HG02870 (cell line): ENCODE measurements around the gene OSBPL7.
"Not testable (repeated sequence)": the region's sequence is repeated elsewhere in the genome, so short reads cannot be mapped to it uniquely, and the experiment has no call there.

Source experiments
- ATAC-seq: cut with Tn5 transposase; IDR thresholded peaks from one replicate; pipeline ENCODE4 v1.9.1; 2021; ENCODE audit warnings: mild to moderate bottlenecking, moderate library complexity; ENCODE audit not compliant: unreplicated experiment

The OSBPL7 gene

GRCh38 chr17:47774987-47775580, 46.5 kb downstream of the OSBPL7 start:
- no peak for ATAC-seq

- no peak for ATAC-seq
Observed at GRCh38 chr17:47774331-47774730, 47.3 kb downstream of the OSBPL7 start.

DNA sequence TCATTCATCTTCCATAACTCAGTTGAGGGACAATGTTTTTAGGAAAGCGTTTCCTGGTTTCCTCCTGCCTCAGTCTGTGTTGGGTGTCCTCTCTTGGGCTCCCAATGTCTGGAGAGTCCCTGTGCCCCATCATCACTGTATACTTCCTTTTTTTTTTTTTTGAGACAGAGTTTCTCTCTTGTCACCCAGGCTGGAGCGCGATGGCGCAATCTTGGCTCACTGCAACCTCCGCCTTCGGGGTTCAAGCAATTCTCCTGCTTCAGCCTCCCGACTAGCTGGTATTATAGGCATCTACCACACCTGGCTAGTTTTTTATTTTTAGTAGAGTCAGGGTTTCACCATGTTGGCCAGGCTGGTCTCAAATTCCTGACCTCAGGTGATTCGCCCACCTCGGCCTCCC, 47.9 kb downstream of the OSBPL7 start:
- ATAC-seq: not testable (repeated sequence)

GRCh38 chr17:47763913-47764582, 57.5 kb downstream of the OSBPL7 start:
- no peak for ATAC-seq

DNA sequence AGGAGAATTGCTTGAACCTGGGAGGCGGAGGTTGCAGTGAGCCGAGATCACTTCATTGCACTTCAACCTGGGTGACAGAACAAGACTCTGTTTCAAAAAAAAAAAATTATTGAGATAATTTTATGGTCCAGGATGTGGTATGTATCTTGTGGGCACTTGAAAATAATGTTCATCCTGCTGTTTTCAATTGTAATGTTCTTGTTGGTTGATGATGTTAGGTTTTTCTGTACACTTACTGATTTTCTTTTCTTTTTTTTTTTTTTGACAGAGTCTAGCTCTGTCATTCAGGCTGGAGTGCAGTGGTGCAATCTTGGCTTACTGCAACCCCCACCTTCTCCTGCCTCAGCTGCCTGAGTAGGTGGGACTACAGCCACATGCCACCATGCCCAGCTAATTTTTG, 58.9 kb downstream of the OSBPL7 start:
- ATAC-seq: no peak

DNA sequence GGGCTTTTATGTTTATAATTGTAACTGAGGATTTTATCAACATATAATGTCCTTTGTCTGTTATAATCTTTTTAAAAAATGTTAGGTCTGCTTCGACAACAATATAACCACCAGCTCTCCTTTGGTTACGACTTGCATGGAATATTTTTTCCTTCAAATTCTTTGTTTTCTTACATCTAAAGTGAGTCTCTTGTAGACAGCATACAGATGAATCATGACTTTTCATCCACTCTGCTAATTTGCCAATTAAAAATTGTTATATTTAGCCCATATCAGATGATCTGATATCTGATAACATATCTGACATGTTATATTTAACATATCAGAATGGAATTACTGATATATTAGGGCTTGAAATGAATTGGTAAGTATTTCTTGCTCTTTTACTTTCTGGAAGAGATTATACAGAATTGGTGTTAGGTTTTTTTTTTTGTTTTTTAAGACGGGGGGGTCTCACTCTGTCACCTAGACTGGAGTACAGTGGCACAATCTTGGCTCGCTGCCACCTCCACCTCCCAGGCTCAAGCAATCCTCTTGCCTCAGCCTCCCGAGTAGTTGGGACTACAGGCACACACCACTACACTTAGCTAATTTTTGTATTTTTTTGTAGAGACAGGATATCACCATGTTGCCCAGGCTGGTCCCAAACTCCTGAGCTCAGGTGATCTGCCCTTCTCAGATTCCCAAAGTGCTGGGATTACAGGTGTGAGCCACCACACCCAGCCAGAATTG, 61.0 kb downstream of the OSBPL7 start:
- no peak for ATAC-seq

- no peak for ATAC-seq
Observed at GRCh38 chr17:47757386-47757785, 64.2 kb downstream of the OSBPL7 start.
